ENCODE results near the gene BRCA2.

DNA sequence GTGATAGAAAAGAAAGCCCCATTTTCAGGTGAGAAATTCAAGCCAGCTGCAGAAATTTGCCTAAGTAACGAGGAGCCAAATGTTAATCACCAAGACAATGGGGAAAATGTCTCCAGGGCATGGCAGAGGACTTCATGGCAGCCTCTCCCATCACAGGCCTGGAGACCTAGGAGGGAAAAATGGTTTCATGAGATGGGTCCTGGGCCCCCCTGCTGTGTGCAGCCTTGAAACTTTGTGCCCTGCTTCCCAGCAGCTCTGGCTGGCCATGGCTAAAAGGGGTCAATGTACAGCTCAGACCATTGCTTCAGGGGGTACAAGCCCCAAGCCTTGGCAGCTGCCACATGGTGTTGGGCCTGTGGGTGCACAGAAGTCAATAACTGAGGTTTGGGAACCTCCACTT lies 102.7 kb downstream of the BRCA2 start:
- TF ChIP-seq, protein P1, sequence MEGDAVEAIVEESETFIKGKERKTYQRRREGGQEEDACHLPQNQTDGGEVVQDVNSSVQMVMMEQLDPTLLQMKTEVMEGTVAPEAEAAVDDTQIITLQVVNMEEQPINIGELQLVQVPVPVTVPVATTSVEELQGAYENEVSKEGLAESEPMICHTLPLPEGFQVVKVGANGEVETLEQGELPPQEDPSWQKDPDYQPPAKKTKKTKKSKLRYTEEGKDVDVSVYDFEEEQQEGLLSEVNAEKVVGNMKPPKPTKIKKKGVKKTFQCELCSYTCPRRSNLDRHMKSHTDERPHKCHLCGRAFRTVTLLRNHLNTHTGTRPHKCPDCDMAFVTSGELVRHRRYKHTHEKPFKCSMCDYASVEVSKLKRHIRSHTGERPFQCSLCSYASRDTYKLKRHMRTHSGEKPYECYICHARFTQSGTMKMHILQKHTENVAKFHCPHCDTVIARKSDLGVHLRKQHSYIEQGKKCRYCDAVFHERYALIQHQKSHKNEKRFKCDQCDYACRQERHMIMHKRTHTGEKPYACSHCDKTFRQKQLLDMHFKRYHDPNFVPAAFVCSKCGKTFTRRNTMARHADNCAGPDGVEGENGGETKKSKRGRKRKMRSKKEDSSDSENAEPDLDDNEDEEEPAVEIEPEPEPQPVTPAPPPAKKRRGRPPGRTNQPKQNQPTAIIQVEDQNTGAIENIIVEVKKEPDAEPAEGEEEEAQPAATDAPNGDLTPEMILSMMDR (IDR thresholded peaks at IDR 0.05; ENCODE audit: low read length): no peak
- TF ChIP-seq EZH2 (optimal IDR thresholded peaks at IDR 0.05; ENCODE audit: low read depth, low read length): no peak
- no peak for TF ChIP-seq EZH2phosphoT487 (IDR thresholded peaks at IDR 0.05; ENCODE audit: low read length)
